Esophagus squamous epithelium (tissue), 4 donors: ENCODE data around the gene RTF2.

Experiments
- CTCF ChIP-seq, 6 experiments: fragments of 450-650 bp in 4 of 6; fragments of 200-600 bp in 2 of 6; sonication (generic) in 2 of 6; IDR thresholded peaks; one replicate each; pipeline ENCODE4 v1.5.1; 2016 to 2019; ENCODE audit warnings: antibody characterized with exemption in 6 of 6, mild to moderate bottlenecking in 4 of 6, moderate library complexity in 4 of 6
- POLR2A ChIP-seq, 4 donors: fragments of 450-650 bp; IDR thresholded peaks; one replicate each; pipeline ENCODE4 v1.6.1; 2017; ENCODE audit warnings: antibody characterized with exemption in 4 of 4, mild to moderate bottlenecking in 4 of 4, moderate library complexity in 3 of 4

DNA sequence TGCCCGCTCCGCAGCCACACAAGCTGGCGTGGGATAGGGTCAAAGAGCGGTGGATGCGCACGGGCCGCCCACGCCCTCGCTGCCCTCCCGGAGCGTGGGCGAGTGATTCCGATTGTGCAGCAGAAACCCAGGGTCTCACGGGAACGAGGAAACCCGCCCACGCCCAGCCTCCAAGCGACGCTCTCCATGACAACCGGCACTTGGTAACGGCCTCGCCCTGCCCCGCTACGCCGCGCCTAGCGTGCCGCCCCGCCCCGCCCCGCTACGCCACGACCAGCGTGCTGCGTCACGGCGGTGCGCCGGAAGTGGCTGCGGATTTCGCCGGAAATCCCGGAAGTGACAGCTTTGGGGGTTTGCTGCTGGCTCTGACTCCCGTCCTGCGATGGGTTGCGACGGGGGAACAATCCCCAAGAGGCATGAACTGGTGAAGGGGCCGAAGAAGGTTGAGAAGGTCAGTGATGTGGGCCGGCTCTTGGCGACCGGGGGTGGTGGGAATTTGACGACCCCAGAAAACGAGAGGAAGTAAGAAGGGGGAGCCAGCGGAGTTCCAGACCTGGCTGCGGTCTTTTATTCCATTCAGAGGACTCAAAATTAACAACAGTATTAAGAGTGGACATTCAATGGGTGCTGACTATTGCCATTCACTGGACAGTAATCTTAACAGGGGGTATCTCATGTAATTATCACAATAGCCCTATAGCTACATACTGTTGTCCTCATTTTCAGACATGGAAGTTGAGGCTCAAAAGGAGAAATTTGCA is at the start of gene RTF2:
- peak in 1 of 6 experiments; percentile 35 for TF ChIP-seq CTCF (IDR thresholded peaks at IDR 0.05)
- TF ChIP-seq POLR2A (IDR thresholded peaks at IDR 0.05) = peak in 1 of 4 donors; percentile 59
